GM12892 (cell line): Measurements from ENCODE around the gene GET4.

Source experiments
- POLR2AphosphoS5 ChIP-seq: IDR thresholded peaks from 2 replicates; pipeline ENCODE4 v1.6.1; 2011; ENCODE audit warnings: low read depth, low read length, control low read depth
- TAF1 ChIP-seq: IDR thresholded peaks from 2 replicates; pipeline ENCODE4 v1.6.1; 2011; ENCODE audit warnings: low read depth, mild to moderate bottlenecking, control low read depth, low read length, borderline replicate concordance

- TF ChIP-seq POLR2AphosphoS5 (no peak), TAF1 (no peak)
Observed at GRCh38 chr7:885261-885892, 9.0 kb downstream of the GET4 start.
